Heart right ventricle (tissue), 16 donors: ENCODE data around the gene SPRN. TPM values are rescaled to one million over a fixed set of nuclear protein-coding genes. Genes with fewer than 3 reads are reported as not detected.

Experiments
- ATAC-seq, 8 donors: fragments of 200-7000 bp; cut with Tn5 transposase; one replicate each; pipeline ENCODE4 v1.9.1; 2020; ENCODE audit warnings: mild to moderate bottlenecking in 8 of 8, moderate library complexity in 8 of 8, moderate number of reproducible peaks in 1 of 8
- DNase-seq, 2 donors: peaks; one replicate each; pipeline ENCODE4 v3.0.0-alpha.2; 2020
- H3K27ac ChIP-seq, 10 donors: fragments of 200-600 bp; sonication (generic) in 2 of 10; one replicate each; pipeline versions ENCODE4 v1.5.0 to v1.8.0; 2020 to 2022; ENCODE audit warnings: mild to moderate bottlenecking in 3 of 10
- H3K27me3 ChIP-seq, 7 donors: fragments of 200-600 bp; one replicate each; pipeline ENCODE4 v1.8.0; 2021 to 2022; ENCODE audit warnings: mild to moderate bottlenecking in 2 of 7
- H3K36me3 ChIP-seq, 9 donors: fragments of 200-600 bp; sonication (generic) in 1 of 9; one replicate each; pipeline versions ENCODE4 v1.5.0 to v1.8.0; 2020 to 2022; ENCODE audit warnings: mild to moderate bottlenecking in 2 of 9
- H3K4me1 ChIP-seq, 9 donors: fragments of 200-600 bp; sonication (generic) in 1 of 9; one replicate each; pipeline versions ENCODE4 v1.5.0 to v1.8.0; 2020 to 2022; ENCODE audit warnings: mild to moderate bottlenecking in 4 of 9
- H3K4me3 ChIP-seq, 10 donors: fragments of 200-600 bp; sonication (generic) in 2 of 10; one replicate each; pipeline versions ENCODE4 v1.5.0 to v1.8.0; 2020 to 2022; ENCODE audit warnings: mild to moderate bottlenecking in 7 of 10, moderate library complexity in 2 of 10
- H3K9me3 ChIP-seq, 11 donors: fragments of 200-600 bp in 10 of 11; sonication (generic) in 2 of 11; one replicate each; pipeline versions ENCODE4 v1.5.0 to v1.8.0; 2013 to 2022; ENCODE audit warnings: mild to moderate bottlenecking in 2 of 11, control low read depth in 1 of 11, moderate library complexity in 1 of 11
- CTCF ChIP-seq, 9 donors: fragments of 200-600 bp; sonication (generic) in 2 of 9; IDR thresholded peaks; one replicate each; pipeline versions ENCODE4 v1.5.0 to v1.8.0; 2021 to 2022; ENCODE audit warnings: antibody characterized with exemption in 9 of 9, mild to moderate bottlenecking in 5 of 9, moderate library complexity in 1 of 9
- WGBS, 2 donors: extraction: QIAGEN DNeasy Blood & Tissue Kit; methylation state at CpG; one replicate each; pipeline ENCODE4 v1.1.7; 2013; ENCODE audit warnings: inconsistent platforms in 1 of 2; 5-methylcytosine and 5-hydroxymethylcytosine counted together
- intact Hi-C, 10 donors: fragments of 100-400 bp; cut with DNase I; formaldehyde crosslinking; loops; one replicate each; pipeline versions ENCODE4 v1.11.1 to v1.14.2; 2022
- polyA plus RNA-seq, 2 donors: library from polyadenylated mRNA; stranded (reverse); fragments of 200-250 nt; gene quantifications; one replicate each; pipeline ENCODE4 v1.2.3, GENCODE V29; 2013
- total RNA-seq, 10 donors: library from RNA; stranded (reverse); fragmentation: NEBNext Ultra II Directional in 3 of 10; extraction: Animal tissue kit (Norgen Biotek cat#: 25700) in 3 of 10; gene quantifications; one replicate each; pipeline versions ENCODE4 v1.2.1 to v1.2.4, GENCODE V29; 2021 to 2023
- donor health status: Arrhythmogenic right ventricular cardiomyopathy.
- donor health status: ischemic (EF 13 %, LVEDD 7.1; RV severe dilation, severe dysfunction).
- donor health status: healthy with polysubstance abuse.
- donor health status: DM: no; HTN: yes; CAD: no.
- donor health status: DM: no; HTN: no; CAD: no.
- donor health status: ischemic (EF 25% LVEDD 6.9; RV normal size, moderate dysfunction).
- donor health status: ischemic (EF 25% LVEDD 5.7; RV mildly dilated, moderate dysfunction).
- donor health status: healthy.
- donor health status: DM: yes; HTN: yes; CAD: no.
- donor health status: Ischemic cardiomyopathy.
- donor health status: ischemic (EF 35%, LVEDD 5.7; RV mildly dilated, moderate dysfunction).
- donor health status: nonischemic (EF 11% LVEDD 7.7; RV severe dilation, severe dysfunction).
- donor health status: DM: yes; HTN: yes; CAD: no.
- donor health status: PGD.
- donor health status: ischemic (EF 29% LVEDD 5.4; RV normal size, mild dysfunction).
- donor health status: nonischemic (EF 23%, LVEDD 6.1; RV moderate dilation, normal function).

The SPRN gene
- total and polyA plus RNA-seq, 12 donors: 0.07 to 0.22 (median 0.09) TPM; not detected in 9

- ATAC-seq: no peak
- Histone ChIP-seq H3K4me3 (no peak overlapping the region), H3K27ac (no peak overlapping the region), H3K9me3 (no peaks in the 10 kb centered on the region), H3K27me3 (no peaks in the 10 kb centered on the region), H3K4me1 (peaks cover 0 to 21% (median 7%) of the 10 kb centered on the region in 9 donors), H3K36me3 (peaks cover 0 to 33% (median 0%) of the 10 kb centered on the region in 9 donors)
- TF ChIP-seq CTCF (IDR thresholded peaks at IDR 0.05): no peak
- 92 to 93% methylated on average over 13 of the region's 13 CpGs for WGBS, 2 donors
- intact Hi-C loops: no loop called here
- DNase-seq: no peak
Measured at GRCh38 chr10:133384071-133384470, 40.4 kb downstream of the SPRN start.

DNA sequence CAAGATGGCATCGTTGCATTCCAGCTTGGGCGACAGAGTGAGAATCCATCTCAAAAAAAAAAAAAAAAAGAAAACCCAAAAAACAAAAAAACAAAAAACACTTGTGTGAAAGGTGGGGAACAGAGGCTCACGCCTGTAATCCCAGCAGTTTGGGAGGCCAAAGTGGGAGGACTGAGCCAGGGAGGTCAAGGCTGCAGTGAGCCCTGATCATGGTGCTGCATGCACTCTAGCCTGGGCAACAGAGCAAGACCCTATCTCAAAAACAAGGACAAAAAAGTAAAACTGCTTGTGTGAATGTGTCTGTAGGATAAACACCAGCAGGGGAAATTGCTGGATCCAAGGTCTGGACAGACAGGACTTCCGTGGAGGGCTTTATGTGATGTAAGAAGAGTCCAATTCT, 40.9 kb downstream of the SPRN start:
- Histone ChIP-seq H3K27ac (no peak overlapping the region), H3K9me3 (no peaks in the 10 kb centered on the region), H3K27me3 (no peaks in the 10 kb centered on the region), H3K36me3 (peaks cover 0 to 33% (median 0%) of the 10 kb centered on the region in 9 donors), H3K4me1 (peaks cover 0 to 16% (median 7%) of the 10 kb centered on the region in 9 donors), H3K4me3 (no peak overlapping the region)
- TF ChIP-seq CTCF (IDR thresholded peaks at IDR 0.05): no peak
- ATAC-seq (no peak), DNase-seq (no peak)
- intact Hi-C loops: no loop called here
- 94 to 100% methylated on average over 4 of the region's 4 CpGs for WGBS, 2 donors

DNA sequence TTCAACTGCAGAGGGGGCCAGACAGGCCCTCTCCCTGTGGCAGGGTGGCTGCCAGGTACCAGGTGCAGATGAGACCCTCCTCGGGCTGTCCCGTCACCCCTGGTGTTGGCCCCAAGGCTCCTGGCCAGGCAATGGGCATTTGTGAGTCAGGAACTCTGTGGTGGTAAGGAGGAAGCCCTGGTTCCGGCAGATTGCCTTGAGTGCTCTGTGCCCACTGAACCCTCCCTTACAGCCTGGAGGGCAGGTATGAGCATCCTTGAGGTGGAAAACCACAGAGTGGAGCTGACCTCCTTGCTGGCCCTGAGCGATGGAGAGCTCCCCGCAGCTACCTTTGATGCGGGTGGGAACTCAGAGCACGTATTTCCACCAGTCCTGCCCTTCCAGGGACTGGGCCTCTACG, 43.4 kb downstream of the SPRN start:
- Histone ChIP-seq H3K4me1 (peaks cover 0 to 23% (median 15%) of the 10 kb centered on the region in 9 donors), H3K9me3 (no peaks in the 10 kb centered on the region), H3K27me3 (no peaks in the 10 kb centered on the region), H3K4me3 (no peak overlapping the region), H3K36me3 (peaks cover 0 to 29% (median 0%) of the 10 kb centered on the region in 9 donors), H3K27ac (peak overlapping the region in 1 of 10 donors; percentile 14)
- 91 to 92% methylated on average over 8 of the region's 8 CpGs for WGBS, 2 donors
- TF ChIP-seq CTCF (IDR thresholded peaks at IDR 0.05): no peak
- DNase-seq: no peak
- intact Hi-C loops: no loop called here
- ATAC-seq: no peak

- Histone ChIP-seq H3K36me3 (peaks cover 0 to 29% (median 0%) of the 10 kb centered on the region in 9 donors), H3K4me3 (peak overlapping the region; percentile 14 to 97 (median 86)), H3K27me3 (no peaks in the 10 kb centered on the region), H3K4me1 (peaks cover 0 to 23% (median 15%) of the 10 kb centered on the region in 9 donors), H3K27ac (peak overlapping the region in 8 of 10 donors; percentile 56 to 85 (median 80)), H3K9me3 (no peaks in the 10 kb centered on the region)
- ATAC-seq (peak in 7 of 8 donors; percentile 0 to 36 (median 12)), DNase-seq (no peak)
- WGBS, 2 donors: 92 to 94% methylated on average over 36 of the region's 36 CpGs
- TF ChIP-seq CTCF (IDR thresholded peaks at IDR 0.05): no peak
- intact Hi-C loops: no loop called here
Measured at GRCh38 chr10:133379801-133380666, 44.4 kb downstream of the SPRN start.
